HG02623 (cell line): ENCODE data around the gene CST7.
"Not testable (repeated sequence)": the region's sequence is repeated elsewhere in the genome, so short reads cannot be mapped to it uniquely, and the experiment has no call there.

ENCODE experiments used
- ATAC-seq: cut with Tn5 transposase; IDR thresholded peaks from one replicate; pipeline ENCODE4 v1.9.1; 2021; ENCODE audit warnings: moderate library complexity; ENCODE audit not compliant: unreplicated experiment

The CST7 gene

GRCh38 chr20:24948939-24949679 lies at the start of gene CST7:
Gene CST7 (plus strand): TSS chr20:24949269. CDS start chr20:24949506, 237 bp downstream.
- no peak for ATAC-seq

GRCh38 chr20:24906806-24907205 lies 42.3 kb upstream of the CST7 start:
- no peak for ATAC-seq

GRCh38 chr20:24908642-24909041 lies 40.4 kb upstream of the CST7 start:
- no peak for ATAC-seq

- no peak for ATAC-seq
These were observed 39.8 kb upstream of the CST7 start for GRCh38 chr20:24909086-24909780.

GRCh38 chr20:24909861-24910260 lies 39.2 kb upstream of the CST7 start:
- ATAC-seq = no peak

DNA sequence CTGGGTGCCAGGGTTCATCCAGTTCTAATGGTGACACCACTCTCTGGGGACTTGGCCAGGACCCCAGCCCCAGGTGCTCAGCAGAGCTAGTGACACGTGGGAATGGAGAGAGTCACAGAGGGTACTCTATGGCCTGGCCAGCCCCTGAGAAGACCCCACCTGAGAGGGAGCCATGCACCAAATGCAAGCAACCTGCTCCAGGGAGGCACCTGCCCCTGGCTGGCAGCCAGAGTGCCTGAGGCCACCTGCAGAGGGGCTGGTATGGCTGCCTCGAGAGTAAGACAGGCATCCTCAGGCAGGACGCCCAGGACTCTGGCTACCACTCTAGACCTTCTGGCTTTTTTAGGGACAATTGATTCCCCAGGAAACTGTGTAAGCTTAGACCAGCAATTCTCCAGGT lies 38.6 kb upstream of the CST7 start:
- no peak for ATAC-seq

DNA sequence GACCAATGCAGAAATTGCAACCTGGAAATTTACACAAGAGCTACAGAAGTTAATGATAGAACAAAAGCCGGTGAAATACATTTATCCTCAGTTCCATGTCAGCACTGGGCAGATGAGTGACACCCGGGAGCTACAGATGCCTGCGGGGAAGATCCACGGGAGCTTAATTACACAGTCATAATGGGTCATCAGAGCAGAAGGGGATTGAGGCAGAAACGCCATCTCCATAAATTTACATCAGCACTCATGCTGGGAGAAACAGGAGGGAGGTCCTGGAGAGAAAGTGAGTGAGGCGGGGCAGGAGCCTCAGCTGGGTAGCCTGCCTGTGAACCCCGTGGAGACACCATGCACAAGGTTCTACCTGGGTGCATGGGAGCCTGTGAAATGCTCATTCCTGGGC lies 37.6 kb upstream of the CST7 start:
- ATAC-seq = no peak

DNA sequence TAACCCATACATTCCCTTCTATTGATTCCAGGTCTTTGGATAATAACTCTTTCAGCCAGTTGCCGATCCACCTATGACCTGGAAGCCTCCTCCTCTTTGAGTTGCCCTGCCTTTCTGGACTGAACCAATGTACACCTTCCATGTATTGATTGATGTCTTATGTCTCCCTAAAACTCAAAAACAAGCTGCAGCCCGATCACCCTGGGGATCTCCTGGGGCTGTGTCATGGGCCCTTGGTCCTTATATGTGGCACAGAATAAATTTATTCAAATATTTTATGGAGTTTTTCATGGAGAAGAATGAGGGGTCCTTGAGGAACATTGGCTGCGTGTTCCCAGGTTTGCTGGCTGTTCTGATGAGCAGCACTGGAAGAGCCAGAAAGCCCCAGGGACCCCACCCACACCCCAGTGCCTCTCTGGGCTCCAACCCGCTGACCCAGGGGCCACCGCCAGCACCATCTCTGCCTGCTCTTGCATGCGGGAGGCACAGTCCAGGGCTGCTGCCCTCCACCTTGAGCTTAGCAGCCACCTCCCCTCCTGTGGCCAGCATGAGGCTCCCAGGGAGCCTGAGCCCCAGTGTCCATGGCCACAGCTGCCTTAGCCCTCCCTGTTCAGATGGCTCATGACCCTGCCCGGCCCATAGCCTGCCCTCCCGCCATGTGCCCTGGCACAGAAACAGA lies 36.5 kb upstream of the CST7 start:
- no peak for ATAC-seq

DNA sequence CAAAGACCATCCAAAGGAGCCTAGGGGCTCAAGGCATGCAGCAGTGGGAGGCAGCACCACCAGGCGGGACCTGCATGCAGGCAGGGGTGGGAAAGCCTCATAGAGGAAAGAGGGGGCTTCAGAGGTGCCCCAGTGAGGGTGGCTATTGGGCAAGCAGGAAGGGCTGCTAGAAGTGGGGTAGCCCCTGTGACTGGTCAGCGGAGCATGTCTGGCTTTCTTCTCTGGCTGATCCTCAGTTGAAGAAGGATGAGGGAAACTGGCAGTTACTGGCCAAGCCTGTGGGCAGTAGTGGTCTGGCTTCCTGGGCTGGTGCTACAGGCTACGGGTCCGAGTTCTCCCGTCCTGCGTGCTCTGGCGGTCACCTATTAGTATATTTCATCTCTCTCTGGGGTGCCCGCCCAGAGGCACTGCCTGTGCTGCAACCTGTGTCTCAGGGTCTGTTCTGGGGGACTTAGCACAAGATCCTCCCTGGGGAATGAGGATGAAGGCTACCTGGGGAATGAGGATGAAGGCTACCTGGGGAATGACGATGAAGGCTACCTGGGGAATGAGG lies 35.9 kb upstream of the CST7 start:
- ATAC-seq = no peak

GRCh38 chr20:24914388-24915241 lies 34.5 kb upstream of the CST7 start:
- ATAC-seq = no peak

DNA sequence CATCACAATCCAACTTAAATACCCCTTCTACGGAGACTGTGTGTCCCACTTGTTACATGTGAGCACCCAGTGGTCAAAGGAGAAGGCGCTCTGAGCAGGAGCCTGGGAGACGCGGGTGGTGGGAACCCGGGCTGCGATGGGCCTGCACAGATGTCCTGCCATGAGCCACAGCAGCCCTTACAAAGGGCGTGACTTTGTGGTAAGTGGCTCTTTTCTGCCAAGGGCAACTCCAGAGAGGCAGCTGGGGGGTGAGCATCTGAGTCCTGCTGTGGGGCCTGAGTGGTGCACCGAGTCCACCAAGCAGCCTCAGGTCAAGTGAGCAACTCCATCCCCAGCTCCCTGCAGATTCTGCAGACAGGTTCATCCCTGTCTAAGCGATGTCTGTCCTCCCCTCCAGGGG lies 33.6 kb upstream of the CST7 start:
- ATAC-seq = no peak

DNA sequence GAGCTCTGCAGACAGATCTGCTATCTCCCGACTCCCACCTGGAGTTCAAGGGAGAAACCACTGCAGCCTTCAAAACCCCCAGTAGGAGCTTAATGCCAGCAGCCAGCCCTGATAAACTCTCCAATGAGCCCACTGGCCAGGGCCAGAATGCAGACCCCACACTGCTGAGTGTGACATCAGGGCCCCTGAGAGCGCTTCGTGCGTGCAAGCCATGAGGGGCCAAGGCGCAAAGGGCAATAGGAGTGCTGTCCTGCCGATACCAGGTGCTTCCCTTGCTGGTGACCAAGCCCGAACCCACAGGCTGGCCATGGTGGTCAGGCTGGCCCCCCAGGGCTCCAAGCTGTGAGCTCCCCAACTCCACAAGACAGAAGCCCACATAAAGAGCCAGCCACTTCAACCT lies 33.2 kb upstream of the CST7 start:
- no peak for ATAC-seq

- ATAC-seq = no peak
These were observed 32.7 kb upstream of the CST7 start for GRCh38 chr20:24916412-24916811.

DNA sequence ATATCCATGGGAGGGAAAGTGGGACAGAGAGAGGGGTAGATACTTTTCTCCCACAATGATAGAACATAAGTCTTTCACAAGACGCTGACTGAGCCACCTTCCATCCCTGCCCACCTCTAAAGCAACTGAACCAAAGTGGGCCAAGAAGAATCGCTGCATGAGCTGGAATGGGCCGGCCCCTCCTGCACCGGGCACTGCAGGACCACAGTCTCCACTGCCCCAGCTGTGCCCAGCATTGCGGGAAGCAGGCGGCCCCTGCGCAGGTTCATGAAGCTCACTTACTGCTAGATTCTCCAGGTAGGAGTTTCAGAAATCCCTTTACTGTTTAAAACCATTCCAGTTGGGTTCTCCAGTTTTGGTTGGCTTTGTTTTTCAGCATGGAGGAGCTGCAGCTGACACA lies 32.0 kb upstream of the CST7 start:
- no peak for ATAC-seq

- ATAC-seq = no peak
These were observed 31.1 kb upstream of the CST7 start for GRCh38 chr20:24917797-24918578.

- ATAC-seq = no peak
These were observed 30.2 kb upstream of the CST7 start for GRCh38 chr20:24918579-24919566.

DNA sequence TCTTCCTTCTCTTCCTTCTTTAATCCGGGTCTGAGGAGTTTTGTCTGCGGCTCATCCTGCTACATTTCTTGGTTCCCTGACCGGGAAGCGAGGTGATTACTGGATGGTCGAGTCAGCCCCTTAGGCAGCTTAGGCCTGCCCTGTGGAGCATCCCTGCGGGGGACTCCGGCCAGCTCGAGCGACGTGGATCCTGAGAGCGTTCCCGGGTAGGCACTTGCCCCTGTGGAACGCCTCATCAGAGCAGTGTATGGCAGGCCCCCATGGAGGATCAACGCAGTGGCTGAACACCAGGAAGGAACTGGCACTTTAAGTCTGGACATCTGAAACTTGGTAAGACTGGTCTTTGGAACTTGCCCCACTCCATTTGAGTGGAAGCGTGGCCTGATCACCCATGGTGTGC lies 29.4 kb upstream of the CST7 start:
- not testable (repeated sequence) for ATAC-seq

GRCh38 chr20:24920706-24921105 lies 28.4 kb upstream of the CST7 start:
- ATAC-seq = not testable (repeated sequence)

- ATAC-seq = not testable (repeated sequence)
These were observed 19.8 kb upstream of the CST7 start for GRCh38 chr20:24929259-24929658.
